Neural cell (in vitro differentiated cells): ENCODE data around the gene RABEP2.

ENCODE experiments used
- EP300 ChIP-seq: fragments of 450-650 bp; conservative IDR thresholded peaks from 2 replicates; pipeline ENCODE4 v1.6.1; 2014; ENCODE audit warnings: antibody characterized with exemption, mild to moderate bottlenecking, moderate library complexity; ENCODE audit not compliant: poor library complexity, severe bottlenecking
- EZH2 ChIP-seq: fragments of 200-600, 300-800 bp; shearing (Covaris generic), sonication (generic); IDR thresholded peaks from 2 replicates; pipeline ENCODE4 v1.6.1; 2014; ENCODE audit warnings: antibody characterized with exemption, low read length, borderline replicate concordance, mild to moderate bottlenecking; ENCODE audit not compliant: insufficient read depth, poor library complexity, severe bottlenecking
- POLR2AphosphoS5 ChIP-seq: IDR thresholded peaks from 2 replicates; pipeline ENCODE4 v1.6.1; 2012
- RAD21 ChIP-seq: fragments of 450-650 bp; conservative IDR thresholded peaks from 2 replicates; pipeline ENCODE4 v1.6.1; 2014; ENCODE audit warnings: antibody characterized with exemption, mild to moderate bottlenecking, moderate library complexity
- SMC3 ChIP-seq: fragments of 450-650 bp; conservative IDR thresholded peaks from 2 replicates; pipeline ENCODE4 v1.6.1; 2014; ENCODE audit warnings: antibody characterized with exemption, mild to moderate bottlenecking, moderate library complexity; ENCODE audit not compliant: poor library complexity
- TF ChIP-seq, protein P1 (sequence below): fragments of 450-650 bp; IDR thresholded peaks from 2 replicates; pipeline ENCODE4 v1.5.1; 2014; ENCODE audit warnings: antibody characterized with exemption, mild to moderate bottlenecking, moderate library complexity; ENCODE audit not compliant: poor library complexity, severe bottlenecking
- TF ChIP-seq, protein P2 (sequence below): IDR thresholded peaks from 2 replicates; pipeline ENCODE4 v1.6.1; 2012; ENCODE audit warnings: borderline replicate concordance

DNA sequence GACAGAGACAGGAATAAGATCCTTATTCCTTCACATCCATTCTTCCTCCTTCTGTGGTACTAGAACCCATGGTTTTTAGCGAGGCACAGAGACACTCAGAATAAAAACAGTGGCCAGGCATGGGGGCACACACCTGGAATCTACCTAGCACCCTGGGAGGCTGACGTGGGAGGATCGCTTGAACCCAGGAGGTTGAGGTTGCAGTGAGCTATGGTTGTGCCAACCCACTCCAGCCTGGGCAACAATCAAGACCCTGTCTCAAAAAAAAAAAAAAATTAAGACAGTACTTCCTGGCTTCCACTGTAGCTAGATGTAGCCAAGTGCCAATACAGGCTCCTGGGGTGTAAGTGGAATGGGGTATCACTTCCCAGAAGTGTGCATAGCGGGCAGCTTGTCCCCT lies 42.1 kb upstream of the RABEP2 start:
- TF ChIP-seq, protein P1, sequence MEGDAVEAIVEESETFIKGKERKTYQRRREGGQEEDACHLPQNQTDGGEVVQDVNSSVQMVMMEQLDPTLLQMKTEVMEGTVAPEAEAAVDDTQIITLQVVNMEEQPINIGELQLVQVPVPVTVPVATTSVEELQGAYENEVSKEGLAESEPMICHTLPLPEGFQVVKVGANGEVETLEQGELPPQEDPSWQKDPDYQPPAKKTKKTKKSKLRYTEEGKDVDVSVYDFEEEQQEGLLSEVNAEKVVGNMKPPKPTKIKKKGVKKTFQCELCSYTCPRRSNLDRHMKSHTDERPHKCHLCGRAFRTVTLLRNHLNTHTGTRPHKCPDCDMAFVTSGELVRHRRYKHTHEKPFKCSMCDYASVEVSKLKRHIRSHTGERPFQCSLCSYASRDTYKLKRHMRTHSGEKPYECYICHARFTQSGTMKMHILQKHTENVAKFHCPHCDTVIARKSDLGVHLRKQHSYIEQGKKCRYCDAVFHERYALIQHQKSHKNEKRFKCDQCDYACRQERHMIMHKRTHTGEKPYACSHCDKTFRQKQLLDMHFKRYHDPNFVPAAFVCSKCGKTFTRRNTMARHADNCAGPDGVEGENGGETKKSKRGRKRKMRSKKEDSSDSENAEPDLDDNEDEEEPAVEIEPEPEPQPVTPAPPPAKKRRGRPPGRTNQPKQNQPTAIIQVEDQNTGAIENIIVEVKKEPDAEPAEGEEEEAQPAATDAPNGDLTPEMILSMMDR = no peak
- TF ChIP-seq POLR2AphosphoS5 (no peak), EZH2 (no peak), EP300 (no peak), SMC3 (no peak), RAD21 (no peak)
- TF ChIP-seq, protein P2, sequence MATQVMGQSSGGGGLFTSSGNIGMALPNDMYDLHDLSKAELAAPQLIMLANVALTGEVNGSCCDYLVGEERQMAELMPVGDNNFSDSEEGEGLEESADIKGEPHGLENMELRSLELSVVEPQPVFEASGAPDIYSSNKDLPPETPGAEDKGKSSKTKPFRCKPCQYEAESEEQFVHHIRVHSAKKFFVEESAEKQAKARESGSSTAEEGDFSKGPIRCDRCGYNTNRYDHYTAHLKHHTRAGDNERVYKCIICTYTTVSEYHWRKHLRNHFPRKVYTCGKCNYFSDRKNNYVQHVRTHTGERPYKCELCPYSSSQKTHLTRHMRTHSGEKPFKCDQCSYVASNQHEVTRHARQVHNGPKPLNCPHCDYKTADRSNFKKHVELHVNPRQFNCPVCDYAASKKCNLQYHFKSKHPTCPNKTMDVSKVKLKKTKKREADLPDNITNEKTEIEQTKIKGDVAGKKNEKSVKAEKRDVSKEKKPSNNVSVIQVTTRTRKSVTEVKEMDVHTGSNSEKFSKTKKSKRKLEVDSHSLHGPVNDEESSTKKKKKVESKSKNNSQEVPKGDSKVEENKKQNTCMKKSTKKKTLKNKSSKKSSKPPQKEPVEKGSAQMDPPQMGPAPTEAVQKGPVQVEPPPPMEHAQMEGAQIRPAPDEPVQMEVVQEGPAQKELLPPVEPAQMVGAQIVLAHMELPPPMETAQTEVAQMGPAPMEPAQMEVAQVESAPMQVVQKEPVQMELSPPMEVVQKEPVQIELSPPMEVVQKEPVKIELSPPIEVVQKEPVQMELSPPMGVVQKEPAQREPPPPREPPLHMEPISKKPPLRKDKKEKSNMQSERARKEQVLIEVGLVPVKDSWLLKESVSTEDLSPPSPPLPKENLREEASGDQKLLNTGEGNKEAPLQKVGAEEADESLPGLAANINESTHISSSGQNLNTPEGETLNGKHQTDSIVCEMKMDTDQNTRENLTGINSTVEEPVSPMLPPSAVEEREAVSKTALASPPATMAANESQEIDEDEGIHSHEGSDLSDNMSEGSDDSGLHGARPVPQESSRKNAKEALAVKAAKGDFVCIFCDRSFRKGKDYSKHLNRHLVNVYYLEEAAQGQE = no peak
